Peyer's patch (tissue), 4 donors: ENCODE results near the gene FAT2.

Source experiments
- CTCF ChIP-seq, 6 experiments: fragments of 450-650 bp in 4 of 6; fragments of 200-600 bp in 2 of 6; sonication (generic) in 1 of 6; IDR thresholded peaks; one replicate each; pipeline ENCODE4 v1.5.1; 2017 to 2019; ENCODE audit warnings: antibody characterized with exemption in 6 of 6, mild to moderate bottlenecking in 3 of 6, moderate library complexity in 1 of 6
- POLR2A ChIP-seq, 2 donors: fragments of 450-650 bp; IDR thresholded peaks; one replicate each; pipeline ENCODE4 v1.5.1; 2017; ENCODE audit warnings: antibody characterized with exemption in 2 of 2, mild to moderate bottlenecking in 2 of 2, moderate library complexity in 2 of 2

- no peak for TF ChIP-seq POLR2A (IDR thresholded peaks at IDR 0.05)
- TF ChIP-seq CTCF (IDR thresholded peaks at IDR 0.05): no peak
Observed at GRCh38 chr5:151596828-151597539, 5.9 kb upstream of the FAT2 start.
